GM10266 (cell line): Measurements from ENCODE around the gene INKA2.

Experiments used
- DNase-seq: peaks from one replicate; pipeline ENCODE4 v3.0.0; 2012; ENCODE audit errors: extremely low spot score
- TF ChIP-seq, protein P1 (sequence below): IDR thresholded peaks from 2 replicates; pipeline ENCODE4 v1.5.1; 2012; ENCODE audit warnings: mild to moderate bottlenecking, low read depth; ENCODE audit not compliant: control insufficient read depth, insufficient read depth; ENCODE audit errors: missing control alignments

Gene INKA2

GRCh38 chr1:111716333-111716732 is 22.9 kb downstream of the INKA2 start:
- TF ChIP-seq, protein P1, sequence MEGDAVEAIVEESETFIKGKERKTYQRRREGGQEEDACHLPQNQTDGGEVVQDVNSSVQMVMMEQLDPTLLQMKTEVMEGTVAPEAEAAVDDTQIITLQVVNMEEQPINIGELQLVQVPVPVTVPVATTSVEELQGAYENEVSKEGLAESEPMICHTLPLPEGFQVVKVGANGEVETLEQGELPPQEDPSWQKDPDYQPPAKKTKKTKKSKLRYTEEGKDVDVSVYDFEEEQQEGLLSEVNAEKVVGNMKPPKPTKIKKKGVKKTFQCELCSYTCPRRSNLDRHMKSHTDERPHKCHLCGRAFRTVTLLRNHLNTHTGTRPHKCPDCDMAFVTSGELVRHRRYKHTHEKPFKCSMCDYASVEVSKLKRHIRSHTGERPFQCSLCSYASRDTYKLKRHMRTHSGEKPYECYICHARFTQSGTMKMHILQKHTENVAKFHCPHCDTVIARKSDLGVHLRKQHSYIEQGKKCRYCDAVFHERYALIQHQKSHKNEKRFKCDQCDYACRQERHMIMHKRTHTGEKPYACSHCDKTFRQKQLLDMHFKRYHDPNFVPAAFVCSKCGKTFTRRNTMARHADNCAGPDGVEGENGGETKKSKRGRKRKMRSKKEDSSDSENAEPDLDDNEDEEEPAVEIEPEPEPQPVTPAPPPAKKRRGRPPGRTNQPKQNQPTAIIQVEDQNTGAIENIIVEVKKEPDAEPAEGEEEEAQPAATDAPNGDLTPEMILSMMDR, result no peak
- no peak for DNase-seq

GRCh38 chr1:111709986-111710385 is 29.2 kb downstream of the INKA2 start:
- DNase-seq, result no peak

GRCh38 chr1:111707906-111708305 is 31.3 kb downstream of the INKA2 start:
- DNase-seq, result no peak
- TF ChIP-seq, protein P1, result no peak

More at GRCh38 chr1:111709986-111710385, 29.2 kb downstream of the INKA2 start:
- TF ChIP-seq, protein P1, result no peak

GRCh38 chr1:111706921-111707320 is 32.3 kb downstream of the INKA2 start:
- TF ChIP-seq, protein P1, result no peak

GRCh38 chr1:111705841-111706240 is 33.4 kb downstream of the INKA2 start:
- TF ChIP-seq, protein P1, result no peak
- DNase-seq, result no peak

More at GRCh38 chr1:111706921-111707320, 32.3 kb downstream of the INKA2 start:
- DNase-seq, result no peak

GRCh38 chr1:111704776-111705175 is 34.4 kb downstream of the INKA2 start:
- TF ChIP-seq, protein P1, result no peak
- DNase-seq, result no peak

- TF ChIP-seq, protein P1, result no peak
- DNase-seq, result no peak
Measured at GRCh38 chr1:111704240-111704639, 35.0 kb downstream of the INKA2 start.
